ENCODE results near the gene SLC14A1. TPM values are rescaled to one million over a fixed set of nuclear protein-coding genes. Genes with fewer than 3 reads are reported as not detected.

SLC14A1 gene
- 0.38 and 2.8 TPM in 2 replicates for total RNA-seq

DNA sequence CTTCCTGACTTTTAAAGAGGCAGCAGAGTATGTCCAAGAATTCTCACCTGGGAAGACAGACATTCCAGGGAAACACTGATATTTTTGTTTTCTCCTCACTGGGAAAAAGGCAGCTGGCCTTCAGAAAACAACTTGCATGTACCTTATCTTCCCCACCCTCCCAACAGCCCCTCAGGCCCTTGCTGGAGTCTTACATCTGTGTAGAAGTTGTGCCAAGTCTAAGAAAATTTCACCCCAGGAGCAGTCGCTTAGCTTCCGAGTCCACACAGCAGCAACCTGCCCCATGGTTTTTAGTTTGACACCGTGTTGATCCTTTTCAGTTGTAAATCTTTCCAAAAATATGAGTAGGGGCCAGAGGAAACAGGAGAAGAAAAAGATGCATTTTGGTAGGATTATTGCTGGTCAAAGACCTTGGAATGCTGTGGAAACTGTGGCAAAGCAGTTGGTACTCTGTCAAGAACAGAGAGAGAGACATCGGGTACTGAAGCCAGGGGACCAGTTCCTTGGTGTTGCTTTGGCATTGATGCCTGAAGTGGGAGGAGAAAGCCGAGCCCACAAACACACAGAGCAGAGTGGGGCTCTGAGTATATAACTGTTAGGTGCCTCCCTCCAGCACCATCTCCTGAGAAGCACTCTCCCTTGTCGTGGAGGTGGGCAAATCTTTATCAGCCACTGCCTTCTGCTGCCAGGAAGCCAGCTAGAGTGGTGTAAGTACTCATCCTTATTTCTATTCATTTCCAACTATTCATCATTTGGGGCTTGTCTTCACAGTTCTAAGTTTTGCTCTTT, at the start of gene SLC14A1:
SLC14A1 (plus strand) TSS at position 615 of the 789 bp plus-strand sequence. CDS start 6,140 bp downstream, outside the sequence.

Other genes starting within 250 kb of the SLC14A1 start
- gene SLC14A2, start 108.7 kb upstream of the SLC14A1 start, total RNA-seq, result not detected in 2 replicates
- gene SIGLEC15, start 101.5 kb downstream of the SLC14A1 start, total RNA-seq, result 10.9 and 29.2 TPM in 2 replicates
- 18.3 and 22.1 TPM in 2 replicates for gene EPG5, start 243.1 kb downstream of the SLC14A1 start, total RNA-seq

All from mesangial cell (primary cell).